Measurements from ENCODE around the gene DGKQ.

Gene DGKQ

GRCh38 chr4:913280-913618, 60.1 kb downstream of the DGKQ start:
- no peak for DNase-seq (ENCODE audit: extremely low read depth, low read depth)

GRCh38 chr4:912548-913279, 60.7 kb downstream of the DGKQ start:
- TF ChIP-seq CTCF (IDR thresholded peaks at IDR 0.05; ENCODE audit: low read depth, low read length) = no peak
- DNase-seq (ENCODE audit: extremely low read depth, low read depth) = no peak

More at GRCh38 chr4:913280-913618, 60.1 kb downstream of the DGKQ start:
- TF ChIP-seq CTCF (IDR thresholded peaks at IDR 0.05; ENCODE audit: low read depth, low read length) = no peak

- no peak for DNase-seq (ENCODE audit: extremely low read depth, low read depth)
- TF ChIP-seq CTCF (IDR thresholded peaks at IDR 0.05; ENCODE audit: low read depth, low read length) = no peak
Observed at GRCh38 chr4:911871-912490, 61.4 kb downstream of the DGKQ start.

- no peak for TF ChIP-seq CTCF (IDR thresholded peaks at IDR 0.05; ENCODE audit: low read depth, low read length)
- no peak for DNase-seq (ENCODE audit: extremely low read depth, low read depth)
Observed at GRCh38 chr4:911221-911751, 62.1 kb downstream of the DGKQ start.

- TF ChIP-seq CTCF (IDR thresholded peaks at IDR 0.05; ENCODE audit: low read depth, low read length) = no peak
- DNase-seq (ENCODE audit: extremely low read depth, low read depth) = no peak
Observed at GRCh38 chr4:910366-911091, 62.8 kb downstream of the DGKQ start.

- DNase-seq (ENCODE audit: extremely low read depth, low read depth) = no peak
- TF ChIP-seq CTCF (IDR thresholded peaks at IDR 0.05; ENCODE audit: low read depth, low read length) = no peak
Observed at GRCh38 chr4:909821-910220, 63.5 kb downstream of the DGKQ start.

GRCh38 chr4:909131-909571, 64.2 kb downstream of the DGKQ start:
- no peak for TF ChIP-seq CTCF (IDR thresholded peaks at IDR 0.05; ENCODE audit: low read depth, low read length)
- DNase-seq (ENCODE audit: extremely low read depth, low read depth) = no peak

All from AG09319 (cell line).